DND-41 (cell line): ENCODE data around the gene ACO2.
A peak's percentile ranks its signal among the peaks of the same experiment; 100 is the strongest.
"Not testable (repeated sequence)": the region's sequence is repeated elsewhere in the genome, so short reads cannot be mapped to it uniquely, and the experiment has no call there.

ENCODE experiments used
- ATAC-seq: fragments of 200-7000 bp; cut with Tn5 transposase; 3 replicates; pipeline ENCODE4 v1.9.1; 2021; ENCODE audit warnings: low read depth; ENCODE audit not compliant: insufficient read depth
- DNase-seq: peaks from one replicate; pipeline ENCODE4 v3.0.0-alpha.2; 2020
- H2AFZ ChIP-seq: 2 replicates; pipeline ENCODE4 v1.6.0; 2012; ENCODE audit warnings: low read depth, low read length
- H3K27ac ChIP-seq: 2 replicates; pipeline ENCODE4 v1.5.1; 2012; ENCODE audit warnings: low read length, inconsistent platforms
- H3K27me3 ChIP-seq: fragments of 200-600 bp; sonication (generic); 2 replicates; pipeline ENCODE4 v1.6.0; 2012; ENCODE audit warnings: low read length, mild to moderate bottlenecking, inconsistent platforms; ENCODE audit not compliant: insufficient read depth, poor library complexity
- H3K36me3 ChIP-seq: 2 replicates; pipeline ENCODE4 v1.5.1; 2012; ENCODE audit warnings: low read length, inconsistent platforms; ENCODE audit not compliant: insufficient read depth
- H3K4me1 ChIP-seq: 2 replicates; pipeline ENCODE4 v1.5.1; 2012; ENCODE audit warnings: mild to moderate bottlenecking, low read length; ENCODE audit not compliant: insufficient read depth
- H3K4me2 ChIP-seq: 2 replicates; pipeline ENCODE4 v1.6.0; 2012; ENCODE audit warnings: mild to moderate bottlenecking, moderate library complexity, low read length, inconsistent platforms; ENCODE audit not compliant: insufficient read depth
- H3K4me3 ChIP-seq, 2 experiments: fragments of 200-600 bp in 1 of 2; shearing (Covaris generic) in 1 of 2; 2 replicates each; pipeline ENCODE4 v1.5.1; 2012 to 2016; ENCODE audit warnings: inconsistent platforms in 2 of 2, low read length in 2 of 2, mild to moderate bottlenecking in 2 of 2, low read depth in 1 of 2, moderate library complexity in 1 of 2
- H3K79me2 ChIP-seq: 2 replicates; pipeline ENCODE4 v1.6.0; 2012; ENCODE audit warnings: low read length, inconsistent platforms; ENCODE audit not compliant: insufficient read depth
- H3K9ac ChIP-seq: 2 replicates; pipeline ENCODE4 v1.6.0; 2012; ENCODE audit warnings: low read depth, mild to moderate bottlenecking, inconsistent platforms, low read length, moderate library complexity
- H3K9me3 ChIP-seq: 2 replicates; pipeline ENCODE4 v1.5.1; 2012; ENCODE audit warnings: low read length, moderate library complexity, mild to moderate bottlenecking, inconsistent platforms; ENCODE audit not compliant: insufficient read depth, severe bottlenecking
- H4K20me1 ChIP-seq: 2 replicates; pipeline ENCODE4 v1.6.0; 2012; ENCODE audit warnings: low read length; ENCODE audit not compliant: insufficient read depth
- CTCF ChIP-seq: IDR thresholded peaks from 2 replicates; pipeline ENCODE4 v1.5.1; 2012; ENCODE audit warnings: borderline replicate concordance, low read length, moderate library complexity, mild to moderate bottlenecking; ENCODE audit not compliant: poor library complexity, severe bottlenecking; ENCODE audit errors: extremely low read depth
- EZH2 ChIP-seq: IDR thresholded peaks from 3 replicates; pipeline ENCODE4 v1.6.1; 2012; ENCODE audit warnings: borderline replicate concordance, low read depth, mild to moderate bottlenecking, moderate library complexity, low read length, inconsistent platforms; ENCODE audit not compliant: severe bottlenecking

The ACO2 gene

DNA sequence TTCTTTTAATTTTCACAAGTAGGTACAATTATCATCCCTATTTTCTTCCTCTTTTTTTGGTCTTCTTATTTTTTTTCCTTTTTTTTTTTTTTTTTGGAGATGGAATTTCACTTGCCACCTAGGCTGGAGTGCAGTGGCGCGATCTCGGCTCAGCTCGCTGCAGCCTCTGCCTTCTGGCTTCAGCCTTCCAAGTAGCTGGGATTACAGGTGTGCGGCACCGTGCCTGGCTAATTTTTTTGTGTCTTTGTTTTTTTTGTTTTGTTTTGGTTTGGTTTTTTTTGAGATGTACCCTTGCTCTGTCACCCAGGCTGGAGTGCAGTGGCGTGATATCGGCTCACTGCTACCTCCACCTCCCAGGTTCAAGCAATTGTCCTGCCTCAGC is 39.0 kb upstream of the ACO2 start:
- Histone ChIP-seq H3K4me2 (no peak overlapping the region), H3K4me1 (no peaks in the 10 kb centered on the region), H3K36me3 (peaks cover 34% of the 10 kb centered on the region), H3K27me3 (no peaks in the 10 kb centered on the region), H3K9ac (no peak overlapping the region), H3K9me3 (no peaks in the 10 kb centered on the region), H3K27ac (no peak overlapping the region), H2AFZ (no peak overlapping the region), H3K4me3 (no peak overlapping the region), H3K79me2 (peaks cover 10% of the 10 kb centered on the region; the same call in 1 of the 2 replicates), H4K20me1 (peaks cover 10% of the 10 kb centered on the region)
- TF ChIP-seq EZH2 (no peak), CTCF (no peak)
- DNase-seq (no peak), ATAC-seq (no peak)

GRCh38 chr22:41431656-41432055 is 37.3 kb upstream of the ACO2 start:
- H3K4me1 ChIP-seq: no peaks in the 10 kb centered on the region

GRCh38 chr22:41433480-41433879 is 35.4 kb upstream of the ACO2 start:
- ATAC-seq, H3K9me3 ChIP-seq, H3K4me1 ChIP-seq, H3K4me3 ChIP-seq, H3K27me3 ChIP-seq, H2AFZ ChIP-seq, H3K4me2 ChIP-seq, H3K27ac ChIP-seq, H3K9ac ChIP-seq, DNase-seq: not testable (repeated sequence)
- Histone ChIP-seq H3K79me2 (peaks cover 40% of the 10 kb centered on the region), H4K20me1 (peaks cover 36% of the 10 kb centered on the region), H3K36me3 (peaks cover 61% of the 10 kb centered on the region)

More at GRCh38 chr22:41431656-41432055, 37.3 kb upstream of the ACO2 start:
- Histone ChIP-seq H3K27ac (no peak overlapping the region), H3K9ac (no peak overlapping the region), H3K9me3 (no peaks in the 10 kb centered on the region), H3K36me3 (peaks cover 49% of the 10 kb centered on the region), H2AFZ (no peak overlapping the region), H3K4me3 (no peak overlapping the region), H3K79me2 (peaks cover 27% of the 10 kb centered on the region), H4K20me1 (peaks cover 25% of the 10 kb centered on the region), H3K4me2 (no peak overlapping the region), H3K27me3 (no peaks in the 10 kb centered on the region)
- TF ChIP-seq CTCF: no peak
- TF ChIP-seq EZH2: no peak
- DNase-seq (no peak), ATAC-seq (0 out of 3 replicates have a peak, but pooled peaks have one; percentile 6)

DNA sequence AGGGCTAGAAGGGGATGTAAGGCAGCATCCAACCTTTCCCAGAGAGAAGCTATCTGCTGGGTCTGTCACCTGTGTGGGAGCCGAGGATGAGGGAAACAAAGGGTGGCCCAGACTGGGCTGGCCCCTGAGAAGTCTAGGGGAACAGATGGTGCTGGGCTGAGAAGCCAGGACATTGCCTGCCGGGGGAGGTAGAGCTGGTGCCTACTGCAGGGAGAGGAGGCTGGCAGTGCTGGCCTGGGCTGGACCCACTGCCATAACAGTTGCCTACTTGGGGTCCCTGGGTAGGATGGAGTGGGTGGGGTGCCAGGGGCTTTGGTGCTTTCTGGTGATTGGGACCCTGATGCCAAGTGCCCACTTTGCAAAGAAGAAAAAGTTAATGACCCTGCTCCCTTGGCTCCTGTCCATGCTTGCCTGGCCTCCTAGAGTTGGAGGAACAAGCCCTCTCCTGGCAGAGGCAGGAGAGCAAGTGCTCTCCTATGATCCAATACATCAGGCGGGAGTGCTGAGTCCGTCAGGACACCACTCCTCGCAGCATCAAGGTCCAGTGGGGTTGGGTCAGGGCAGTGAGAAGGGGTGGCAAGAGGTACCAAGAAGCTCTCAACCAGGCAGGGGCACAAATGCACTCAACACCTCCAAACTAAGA is 34.4 kb upstream of the ACO2 start:
- not testable (repeated sequence) for H3K4me3 ChIP-seq, DNase-seq, H3K4me1 ChIP-seq, H3K27ac ChIP-seq, H2AFZ ChIP-seq, ATAC-seq, H3K27me3 ChIP-seq, H3K4me2 ChIP-seq, H3K9ac ChIP-seq, H3K9me3 ChIP-seq
- Histone ChIP-seq H3K79me2 (peaks cover 50% of the 10 kb centered on the region), H3K36me3 (peaks cover 69% of the 10 kb centered on the region), H4K20me1 (peaks cover 46% of the 10 kb centered on the region)
